BLaER1 treated with 17β-estradiol and CSF1 and Interleukin-3, amounts not matched to agents 10 nM and 100 nM (cell line): ENCODE results near the gene HEATR9.
A peak's percentile ranks its signal among the peaks of the same experiment; 100 is the strongest.
"Not testable (repeated sequence)": the region's sequence is repeated elsewhere in the genome, so short reads cannot be mapped to it uniquely, and the experiment has no call there.

Experiments used
- H3K27ac ChIP-seq, 11 experiments: shearing (Covaris generic); formaldehyde crosslinking; 2 replicates each; pipeline ENCODE4 v1.8.1; 2022
- H3K27me3 ChIP-seq, 11 experiments: shearing (Covaris generic); formaldehyde crosslinking; 2 replicates each; pipeline ENCODE4 v1.8.1; 2022
- H3K36me3 ChIP-seq, 11 experiments: shearing (Covaris generic); formaldehyde crosslinking; 2 replicates each; pipeline ENCODE4 v1.8.1; 2022
- H3K4me1 ChIP-seq, 10 experiments: shearing (Covaris generic); formaldehyde crosslinking; 2 replicates each; pipeline ENCODE4 v1.8.1; 2022
- H3K4me2 ChIP-seq, 11 experiments: shearing (Covaris generic); formaldehyde crosslinking; 2 replicates each; pipeline ENCODE4 v1.8.1; 2022
- H3K4me3 ChIP-seq, 10 experiments: shearing (Covaris generic); formaldehyde crosslinking; 2 replicates each; pipeline ENCODE4 v1.8.1; 2022
- H3K9ac ChIP-seq, 11 experiments: shearing (Covaris generic); formaldehyde crosslinking; 2 replicates each; pipeline ENCODE4 v1.8.1; 2022
- H3K9me3 ChIP-seq, 11 experiments: shearing (Covaris generic); formaldehyde crosslinking; replicated peaks in 1 of 11; 2 replicates each; pipeline ENCODE4 v1.8.1; 2022
- H4K20me1 ChIP-seq, 11 experiments: shearing (Covaris generic); formaldehyde crosslinking; 2 replicates each; pipeline ENCODE4 v1.8.1; 2022
- Cebpa-rat ChIP-seq, 11 experiments: shearing (Covaris generic); IDR thresholded peaks; 2 replicates each; pipeline ENCODE4 v1.8.1; 2022

The HEATR9 gene

GRCh38 chr17:35907691-35908090 is 39.0 kb upstream of the HEATR9 start:
- Histone ChIP-seq H3K9ac (no peak overlapping the region), H3K36me3 (no peaks in the 10 kb centered on the region), H3K4me3 (no peak overlapping the region), H3K9me3 (no peaks in the 10 kb centered on the region), H3K4me2 (no peak overlapping the region), H3K4me1 (no peaks in the 10 kb centered on the region), H4K20me1 (no peaks in the 10 kb centered on the region), H3K27me3 (no peaks in the 10 kb centered on the region), H3K27ac (no peak overlapping the region)
- TF ChIP-seq Cebpa-rat (IDR thresholded peaks at IDR 0.05) = no peak

GRCh38 chr17:35906926-35907637 is 38.4 kb upstream of the HEATR9 start:
- no peak for TF ChIP-seq Cebpa-rat (IDR thresholded peaks at IDR 0.05)
- Histone ChIP-seq H3K4me1 (no peaks in the 10 kb centered on the region), H3K27ac (no peak overlapping the region), H3K9ac (no peak overlapping the region), H3K9me3 (no peaks in the 10 kb centered on the region), H4K20me1 (no peaks in the 10 kb centered on the region), H3K36me3 (no peaks in the 10 kb centered on the region), H3K27me3 (no peaks in the 10 kb centered on the region), H3K4me3 (no peak overlapping the region), H3K4me2 (no peak overlapping the region)

- TF ChIP-seq Cebpa-rat (IDR thresholded peaks at IDR 0.05) = no peak
- no peak overlapping the region for H3K9ac ChIP-seq
- H3K4me2 ChIP-seq = no peak overlapping the region
- H4K20me1 ChIP-seq = no peaks in the 10 kb centered on the region
- H3K27me3 ChIP-seq = no peaks in the 10 kb centered on the region
- no peak overlapping the region for H3K27ac ChIP-seq
- no peaks in the 10 kb centered on the region for H3K4me1 ChIP-seq
- no peaks in the 10 kb centered on the region for H3K36me3 ChIP-seq
- no peaks in the 10 kb centered on the region for H3K9me3 ChIP-seq
- no peak overlapping the region for H3K4me3 ChIP-seq
Measured at GRCh38 chr17:35906191-35906925, 37.7 kb upstream of the HEATR9 start.

GRCh38 chr17:35903451-35903850 is 34.8 kb upstream of the HEATR9 start:
- Histone ChIP-seq H3K27me3 (no peaks in the 10 kb centered on the region), H3K4me3 (no peak overlapping the region), H3K27ac (no peak overlapping the region), H3K36me3 (no peaks in the 10 kb centered on the region), H3K9ac (no peak overlapping the region), H3K9me3 (no peaks in the 10 kb centered on the region), H4K20me1 (no peaks in the 10 kb centered on the region), H3K4me2 (no peak overlapping the region), H3K4me1 (peaks cover 7 to 28% (median 12%) of the 10 kb centered on the region in 10 experiments)
- TF ChIP-seq Cebpa-rat (IDR thresholded peaks at IDR 0.05) = no peak

- no peaks in the 10 kb centered on the region for H4K20me1 ChIP-seq
- H3K27me3 ChIP-seq = no peaks in the 10 kb centered on the region
- no peak overlapping the region for H3K9ac ChIP-seq
- peaks cover 9 to 45% (median 23%) of the 10 kb centered on the region in 10 experiments for H3K4me1 ChIP-seq
- no peak overlapping the region for H3K27ac ChIP-seq
- H3K4me2 ChIP-seq = no peak overlapping the region
- no peak for TF ChIP-seq Cebpa-rat (IDR thresholded peaks at IDR 0.05)
- no peak overlapping the region for H3K4me3 ChIP-seq
- H3K36me3 ChIP-seq = no peaks in the 10 kb centered on the region
- H3K9me3 ChIP-seq = no peaks in the 10 kb centered on the region
Measured at GRCh38 chr17:35901631-35902175, 33.0 kb upstream of the HEATR9 start.

DNA sequence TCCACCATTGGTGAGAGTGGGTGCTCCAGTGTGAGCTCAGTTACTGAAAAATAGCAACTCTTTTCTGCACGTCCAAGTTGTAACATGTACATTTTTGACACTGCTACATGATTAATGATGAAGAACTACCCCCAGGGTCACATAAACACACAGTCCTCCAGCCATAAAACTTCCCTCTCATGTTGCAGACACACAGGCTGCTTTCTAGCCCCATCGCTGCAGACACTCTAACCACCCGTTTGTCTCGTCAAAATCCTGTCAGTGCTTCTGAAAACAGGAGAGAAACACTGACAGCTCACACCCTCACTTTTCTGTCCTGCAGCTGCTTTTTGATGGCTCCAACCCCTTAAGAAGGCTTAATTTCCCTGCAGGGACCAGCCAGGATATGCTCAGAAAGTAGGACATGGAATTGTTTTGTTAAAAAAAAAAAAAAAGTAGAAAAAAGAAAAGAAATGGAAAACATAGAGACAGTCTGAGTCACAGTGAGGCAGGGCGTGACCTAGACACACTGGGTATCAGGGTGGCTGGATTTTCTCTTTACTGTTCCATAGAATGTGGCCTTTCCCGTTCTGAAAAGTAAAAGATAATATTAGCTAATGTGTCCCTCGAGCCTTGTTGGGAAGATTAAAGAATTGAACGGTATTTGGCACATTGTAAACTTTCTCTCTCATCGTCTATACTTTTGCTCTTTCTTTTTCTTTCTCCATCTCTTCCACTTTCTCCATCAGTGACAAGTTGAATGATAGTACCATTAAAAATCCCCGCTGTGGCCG is 32.2 kb upstream of the HEATR9 start:
- H3K9ac ChIP-seq = no peak overlapping the region
- no peaks in the 10 kb centered on the region for H3K36me3 ChIP-seq
- H3K4me2 ChIP-seq = peak overlapping the region in 2 of 11 experiments; percentile 66 to 82; a peak in 4 of 22 replicates
- H3K27me3 ChIP-seq = no peaks in the 10 kb centered on the region
- H3K4me3 ChIP-seq = no peak overlapping the region
- peaks cover 9 to 53% (median 31%) of the 10 kb centered on the region in 10 experiments for H3K4me1 ChIP-seq
- no peak for TF ChIP-seq Cebpa-rat (IDR thresholded peaks at IDR 0.05)
- no peaks in the 10 kb centered on the region for H3K9me3 ChIP-seq
- H3K27ac ChIP-seq = no peak overlapping the region
- no peaks in the 10 kb centered on the region for H4K20me1 ChIP-seq

GRCh38 chr17:35900280-35900679 is 31.6 kb upstream of the HEATR9 start:
- Histone ChIP-seq H4K20me1 (no peaks in the 10 kb centered on the region), H3K9ac (no peak overlapping the region)
- TF ChIP-seq Cebpa-rat (IDR thresholded peaks at IDR 0.05) = no peak

GRCh38 chr17:35898283-35899070 is 29.8 kb upstream of the HEATR9 start:
- peak overlapping the region in 1 of 10 experiments; percentile 21; a peak in 1 of 20 replicates for H3K4me3 ChIP-seq
- H3K9ac ChIP-seq = peak overlapping the region in 3 of 11 experiments; percentile 34 to 46 (median 37); a peak in 8 of 22 replicates
- H3K4me2 ChIP-seq = peak overlapping the region; percentile 5 to 82 (median 53); a peak in 18 of 22 replicates
- peak in 2 of 11 experiments; percentile 16 to 28; a peak in 3 of 22 replicates for TF ChIP-seq Cebpa-rat (IDR thresholded peaks at IDR 0.05)
- peaks cover 0 to 6% (median 0%) of the 10 kb centered on the region in 11 experiments; a peak in 2 of 22 replicates for H3K9me3 ChIP-seq
- no peaks in the 10 kb centered on the region for H3K27me3 ChIP-seq
- H3K36me3 ChIP-seq = no peaks in the 10 kb centered on the region
- H3K4me1 ChIP-seq = peaks cover 9 to 69% (median 38%) of the 10 kb centered on the region in 10 experiments
- H3K27ac ChIP-seq = peak overlapping the region in 7 of 11 experiments; percentile 31 to 75 (median 57); a peak in 12 of 22 replicates
- no peaks in the 10 kb centered on the region for H4K20me1 ChIP-seq

More at GRCh38 chr17:35900280-35900679, 31.6 kb upstream of the HEATR9 start:
- Histone ChIP-seq H3K36me3 (no peaks in the 10 kb centered on the region), H3K27ac (no peak overlapping the region), H3K27me3 (no peaks in the 10 kb centered on the region), H3K4me2 (peak overlapping the region in 5 of 11 experiments; percentile 0 to 82 (median 16); a peak in 7 of 22 replicates), H3K4me3 (no peak overlapping the region), H3K9me3 (no peaks in the 10 kb centered on the region), H3K4me1 (peaks cover 9 to 59% (median 34%) of the 10 kb centered on the region in 10 experiments)

- H3K4me3 ChIP-seq = peak overlapping the region in 1 of 10 experiments; percentile 21; a peak in 1 of 20 replicates
- H3K4me1 ChIP-seq = peaks cover 9 to 76% (median 42%) of the 10 kb centered on the region in 10 experiments
- H3K27me3 ChIP-seq, H3K9me3 ChIP-seq, H3K36me3 ChIP-seq, H4K20me1 ChIP-seq: not testable (repeated sequence)
- H3K9ac ChIP-seq = peak overlapping the region in 1 of 11 experiments; percentile 37; a peak in 1 of 22 replicates
- H3K4me2 ChIP-seq = peak overlapping the region in 8 of 11 experiments; percentile 31 to 82 (median 60); a peak in 13 of 22 replicates
- peak overlapping the region in 5 of 11 experiments; percentile 8 to 75 (median 46); a peak in 6 of 22 replicates for H3K27ac ChIP-seq
Measured at GRCh38 chr17:35897772-35898171, 29.1 kb upstream of the HEATR9 start.
